ENCODE results near the gene UBE2L6.

UBE2L6 gene

GRCh38 chr11:57527056-57527631, 40.3 kb downstream of the UBE2L6 start:
- DNase-seq, result peak; percentile 55

GRCh38 chr11:57523419-57523818, 44.1 kb downstream of the UBE2L6 start:
- no peak for DNase-seq

- DNase-seq, result no peak
Observed at GRCh38 chr11:57521116-57521515, 46.4 kb downstream of the UBE2L6 start.

GRCh38 chr11:57516061-57516443, 51.4 kb downstream of the UBE2L6 start:
- DNase-seq, result no peak

- DNase-seq, result peak; percentile 53
Observed at GRCh38 chr11:57515332-57516060, 52.0 kb downstream of the UBE2L6 start, which contains the start of gene SLC43A1. TSS of gene SLC43A1 (minus strand) at chr11:57515702. CDS start at chr11:57514111, 1,591 bp downstream.

- peak; percentile 33 for DNase-seq
Observed at GRCh38 chr11:57514538-57515331, 52.7 kb downstream of the UBE2L6 start.

GRCh38 chr11:57513911-57514537, 53.4 kb downstream of the UBE2L6 start:
- peak; percentile 6 for DNase-seq

GRCh38 chr11:57513452-57513795, 54.0 kb downstream of the UBE2L6 start:
- no peak for DNase-seq

- DNase-seq, result no peak
Observed at GRCh38 chr11:57512646-57513451, 54.6 kb downstream of the UBE2L6 start.

- DNase-seq, result no peak
Observed at GRCh38 chr11:57511741-57512430, 55.6 kb downstream of the UBE2L6 start.

GRCh38 chr11:57508341-57509170, 58.9 kb downstream of the UBE2L6 start:
- DNase-seq, result no peak

GRCh38 chr11:57506522-57506921, 61.0 kb downstream of the UBE2L6 start:
- DNase-seq, result no peak

- no peak for DNase-seq
Observed at GRCh38 chr11:57504511-57504910, 63.0 kb downstream of the UBE2L6 start.

GRCh38 chr11:57502870-57503269, 64.6 kb downstream of the UBE2L6 start:
- no peak for DNase-seq

- DNase-seq, result no peak
Observed at GRCh38 chr11:57502376-57502775, 65.1 kb downstream of the UBE2L6 start.

- no peak for DNase-seq
Observed at GRCh38 chr11:57501953-57502352, 65.5 kb downstream of the UBE2L6 start.

Measured in fibroblast of skin of scalp (primary cell).